ENCODE results near the gene PCA3. TPM values are rescaled to one million over a fixed set of nuclear protein-coding genes. Genes with fewer than 3 reads are reported as not detected.

Gene PCA3
- total and polyA plus RNA-seq, 9 of the 15 experiments (the other 6 are each of a cell fraction or from before 2014, with no cell fraction given) = not detected

DNA sequence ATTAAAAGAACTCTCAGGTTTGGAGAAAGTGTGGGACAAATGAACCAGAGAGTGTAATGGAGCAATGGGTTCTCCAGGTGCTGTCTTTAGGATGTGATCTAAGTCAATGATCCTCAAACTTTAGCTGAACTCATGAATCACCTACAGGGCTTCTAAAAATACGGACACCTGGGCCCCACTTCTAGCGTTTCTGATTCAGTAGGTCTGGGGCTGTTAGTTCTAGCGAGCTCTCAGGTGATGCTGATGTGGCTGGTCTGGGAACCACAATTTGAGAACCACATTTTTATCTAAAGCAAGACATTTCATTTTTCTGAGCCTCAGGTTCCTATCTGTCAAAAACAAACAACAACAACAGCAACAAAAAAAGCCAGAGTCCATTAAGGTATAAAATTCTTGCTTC lies 35.1 kb upstream of the PCA3 start:
- ATAC-seq (no peak), DNase-seq (ENCODE audit: extremely low read depth in 1 of 4, low spot score in 3 of 4) (no peak), FAIRE-seq (no peak)
- Histone ChIP-seq H4K20me1 (replicated peaks; ENCODE audit: control insufficient read depth, insufficient read depth, low read length) (no peaks in the 10 kb centered on the region), H3K9me1 (ENCODE audit: control insufficient read depth, insufficient read depth, low read length) (no peaks in the 10 kb centered on the region), H3K9ac (ENCODE audit: insufficient read depth in 1 of 2, low read depth in 2 of 2, low read length in 2 of 2) (no peak overlapping the region), H3K4me1 (replicated peaks in 1 of 2; ENCODE audit: control insufficient read depth in 2 of 2, insufficient read depth in 2 of 2, low read length in 2 of 2) (no peaks in the 10 kb centered on the region), H3K79me2 (ENCODE audit: control insufficient read depth, insufficient read depth, low read length) (no peaks in the 10 kb centered on the region), H3K9me3 (replicated peaks; ENCODE audit: control insufficient read depth, insufficient read depth, low read depth, low read length) (no peaks in the 10 kb centered on the region), H3K4me2 (ENCODE audit: insufficient read depth, low read length) (no peak overlapping the region), H2AFZ (ENCODE audit: low read depth, low read length) (no peak overlapping the region), H3K4me3 (no peak overlapping the region), H3K27ac (ENCODE audit: extremely low read depth, low read depth, low read length) (no peak overlapping the region), H3K27me3 (ENCODE audit: control insufficient read depth in 2 of 2, insufficient read depth in 2 of 2, low read length in 2 of 2) (no peaks in the 10 kb centered on the region; a peak in 1 of 5 replicates), H3K36me3 (ENCODE audit: control insufficient read depth, insufficient read depth, low read length) (no peaks in the 10 kb centered on the region)
- intact Hi-C loops (cut with micrococcal nuclease) (no loop called here), in situ Hi-C loops (cut with MboI) (no loop called here)
- no TSS peak for BruUV-seq (replicated peaks)
- POLR2A ChIA-PET = interaction anchor here (1.0 kb wide), 1 partner anchor 11 kb away, joined by 3 read pairs; no protein-coding TSS in a partner anchor
- 0% methylated on average over 2 of the region's 3 CpGs for WGBS (ENCODE audit: insufficient coverage, low coverage, missing lambda C conversion rate)
- CTCF ChIA-PET (ENCODE audit: low intra/inter-chr PET ratio) = no interaction called here
- no peak for TF ChIP-seq ELF2 (CRISPR knock-in tag; IDR thresholded peaks at IDR 0.05)
- TF ChIP-seq, protein P1, sequence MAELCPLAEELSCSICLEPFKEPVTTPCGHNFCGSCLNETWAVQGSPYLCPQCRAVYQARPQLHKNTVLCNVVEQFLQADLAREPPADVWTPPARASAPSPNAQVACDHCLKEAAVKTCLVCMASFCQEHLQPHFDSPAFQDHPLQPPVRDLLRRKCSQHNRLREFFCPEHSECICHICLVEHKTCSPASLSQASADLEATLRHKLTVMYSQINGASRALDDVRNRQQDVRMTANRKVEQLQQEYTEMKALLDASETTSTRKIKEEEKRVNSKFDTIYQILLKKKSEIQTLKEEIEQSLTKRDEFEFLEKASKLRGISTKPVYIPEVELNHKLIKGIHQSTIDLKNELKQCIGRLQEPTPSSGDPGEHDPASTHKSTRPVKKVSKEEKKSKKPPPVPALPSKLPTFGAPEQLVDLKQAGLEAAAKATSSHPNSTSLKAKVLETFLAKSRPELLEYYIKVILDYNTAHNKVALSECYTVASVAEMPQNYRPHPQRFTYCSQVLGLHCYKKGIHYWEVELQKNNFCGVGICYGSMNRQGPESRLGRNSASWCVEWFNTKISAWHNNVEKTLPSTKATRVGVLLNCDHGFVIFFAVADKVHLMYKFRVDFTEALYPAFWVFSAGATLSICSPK (IDR thresholded peaks at IDR 0.05; ENCODE audit: borderline replicate concordance) = no peak

DNA sequence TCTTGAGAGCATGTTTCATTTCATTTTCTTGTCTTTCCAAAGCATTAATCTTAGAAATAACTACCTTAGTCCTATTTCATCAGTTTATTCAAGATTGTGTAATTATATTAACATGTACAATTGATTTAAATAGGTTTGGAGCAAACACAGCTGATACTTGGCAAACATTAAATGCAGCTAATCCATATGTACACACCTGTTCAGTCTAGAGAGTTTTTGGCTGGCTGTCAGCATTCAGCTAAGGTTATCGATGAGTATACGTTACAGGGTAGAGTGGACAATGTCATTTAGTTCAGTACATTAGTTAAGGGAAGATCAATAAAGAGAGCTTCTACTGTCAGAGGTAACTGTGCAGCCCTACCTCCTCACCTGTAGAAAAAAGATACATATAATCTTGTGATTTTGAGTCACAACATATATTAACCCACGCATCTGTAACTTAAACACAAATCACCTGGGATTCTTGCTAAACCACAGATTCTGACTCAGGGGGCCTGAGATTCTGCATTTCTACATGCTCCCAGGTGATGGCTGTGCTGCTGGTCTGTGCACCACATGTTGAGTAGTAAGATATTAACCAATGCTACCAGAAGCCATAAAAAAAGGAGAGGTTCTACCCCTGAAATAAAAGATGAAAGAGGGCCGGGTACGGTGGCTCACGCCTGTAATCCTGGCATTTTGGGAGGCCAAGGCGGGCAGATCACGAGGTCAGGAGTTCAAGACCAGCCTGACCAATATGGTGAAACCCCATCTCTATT lies 34.1 kb upstream of the PCA3 start:
- H3K4me1 ChIP-seq (replicated peaks in 1 of 2; ENCODE audit: control insufficient read depth in 2 of 2, insufficient read depth in 2 of 2, low read length in 2 of 2) = no peaks in the 10 kb centered on the region
- no peak for DNase-seq (ENCODE audit: extremely low read depth in 1 of 4, low spot score in 3 of 4)
- H3K4me3 ChIP-seq = no peak overlapping the region
- 4% methylated on average over 7 of the region's 8 CpGs for WGBS (ENCODE audit: insufficient coverage, low coverage, missing lambda C conversion rate)
- H3K27me3 ChIP-seq (ENCODE audit: control insufficient read depth in 2 of 2, insufficient read depth in 2 of 2, low read length in 2 of 2) = no peaks in the 10 kb centered on the region; a peak in 1 of 5 replicates
- H3K79me2 ChIP-seq (ENCODE audit: control insufficient read depth, insufficient read depth, low read length) = no peaks in the 10 kb centered on the region
- intact Hi-C loops (cut with micrococcal nuclease) = no loop called here
- H3K36me3 ChIP-seq (ENCODE audit: control insufficient read depth, insufficient read depth, low read length) = no peaks in the 10 kb centered on the region
- no peaks in the 10 kb centered on the region for H3K9me1 ChIP-seq (ENCODE audit: control insufficient read depth, insufficient read depth, low read length)
- BruUV-seq (replicated peaks) = no TSS peak
- no peak for ATAC-seq
- in situ Hi-C loops (cut with MboI) = no loop called here
- FAIRE-seq = no peak
- no peak overlapping the region for H3K4me2 ChIP-seq (ENCODE audit: insufficient read depth, low read length)
- H4K20me1 ChIP-seq (replicated peaks; ENCODE audit: control insufficient read depth, insufficient read depth, low read length) = no peaks in the 10 kb centered on the region
- H3K9me3 ChIP-seq (replicated peaks; ENCODE audit: control insufficient read depth, insufficient read depth, low read depth, low read length) = no peaks in the 10 kb centered on the region
- CTCF ChIA-PET (ENCODE audit: low intra/inter-chr PET ratio) = no interaction called here
- no peak overlapping the region for H3K9ac ChIP-seq (ENCODE audit: insufficient read depth in 1 of 2, low read depth in 2 of 2, low read length in 2 of 2)
- POLR2A ChIA-PET = interaction anchor here (1.0 kb wide), 1 partner anchor 12 kb away, joined by 3 read pairs; no protein-coding TSS in a partner anchor
- H3K27ac ChIP-seq (ENCODE audit: extremely low read depth, low read depth, low read length) = no peak overlapping the region
- no peak overlapping the region for H2AFZ ChIP-seq (ENCODE audit: low read depth, low read length)
- TF ChIP-seq, protein P2, sequence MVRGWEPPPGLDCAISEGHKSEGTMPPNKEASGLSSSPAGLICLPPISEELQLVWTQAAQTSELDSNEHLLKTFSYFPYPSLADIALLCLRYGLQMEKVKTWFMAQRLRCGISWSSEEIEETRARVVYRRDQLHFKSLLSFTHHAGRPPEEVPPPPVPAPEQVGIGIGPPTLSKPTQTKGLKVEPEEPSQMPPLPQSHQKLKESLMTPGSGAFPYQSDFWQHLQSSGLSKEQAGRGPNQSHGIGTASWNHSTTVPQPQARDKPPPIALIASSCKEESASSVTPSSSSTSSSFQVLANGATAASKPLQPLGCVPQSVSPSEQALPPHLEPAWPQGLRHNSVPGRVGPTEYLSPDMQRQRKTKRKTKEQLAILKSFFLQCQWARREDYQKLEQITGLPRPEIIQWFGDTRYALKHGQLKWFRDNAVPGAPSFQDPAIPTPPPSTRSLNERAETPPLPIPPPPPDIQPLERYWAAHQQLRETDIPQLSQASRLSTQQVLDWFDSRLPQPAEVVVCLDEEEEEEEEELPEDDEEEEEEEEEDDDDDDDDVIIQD (CRISPR knock-in tag; IDR thresholded peaks at IDR 0.05) = no peak
- no peak for TF ChIP-seq ZKSCAN8 (CRISPR knock-in tag; IDR thresholded peaks at IDR 0.05)
- no peak for TF ChIP-seq ZNF274 (IDR thresholded peaks at IDR 0.05; ENCODE audit: borderline replicate concordance, low read depth, low read length)
- TF ChIP-seq JUNB (CRISPR knock-in tag; conservative IDR thresholded peaks at IDR 0.05) = no peak
- no peak for TF ChIP-seq RBM39 (optimal IDR thresholded peaks at IDR 0.05; ENCODE audit: low read depth, low read length)
- no peak for TF ChIP-seq ZBTB1 (CRISPR knock-in tag; IDR thresholded peaks at IDR 0.05; ENCODE audit: borderline replicate concordance, low read depth)
- TF ChIP-seq FOXP1 (CRISPR knock-in tag; IDR thresholded peaks at IDR 0.05) = no peak
- no peak for TF ChIP-seq FUS (optimal IDR thresholded peaks at IDR 0.05; ENCODE audit: low read depth, low read length)
- no peak for TF ChIP-seq ZNF766 (CRISPR knock-in tag; conservative IDR thresholded peaks at IDR 0.05)
